Osteoblast (primary cell): Measurements from ENCODE around the gene GAGE12G. TPM values are rescaled to one million over a fixed set of nuclear protein-coding genes. Genes with fewer than 3 reads are reported as not detected.
"Not testable (repeated sequence)": the region's sequence is repeated elsewhere in the genome, so short reads cannot be mapped to it uniquely, and the experiment has no call there.

Experiments
- DNase-seq: peaks from one replicate; pipeline ENCODE4 v3.0.0; 2011; ENCODE audit warnings: low spot score, mixed read lengths; ENCODE audit not compliant: insufficient read length; ENCODE audit errors: missing footprints
- H2AFZ ChIP-seq: 2 replicates; pipeline ENCODE4 v1.6.0; 2011; ENCODE audit warnings: mild to moderate bottlenecking, low read length
- H3K27ac ChIP-seq: 2 replicates; pipeline ENCODE4 v1.5.1; 2011; ENCODE audit warnings: mild to moderate bottlenecking, low read depth, low read length, moderate library complexity
- H3K27me3 ChIP-seq: 2 replicates; pipeline ENCODE4 v1.6.0; 2012; ENCODE audit warnings: mild to moderate bottlenecking, control low read depth, inconsistent platforms, low read length, moderate library complexity; ENCODE audit not compliant: insufficient read depth
- H3K36me3 ChIP-seq: 2 replicates; pipeline ENCODE4 v1.5.1; 2011; ENCODE audit warnings: mild to moderate bottlenecking, low read length, control low read depth, moderate library complexity; ENCODE audit not compliant: insufficient read depth
- H3K4me1 ChIP-seq: 2 replicates; pipeline ENCODE4 v1.5.1; 2011; ENCODE audit warnings: mild to moderate bottlenecking, low read length, control low read depth, moderate library complexity; ENCODE audit not compliant: insufficient read depth
- H3K4me2 ChIP-seq: 2 replicates; pipeline ENCODE4 v1.6.0; 2011; ENCODE audit warnings: mild to moderate bottlenecking, low read length; ENCODE audit not compliant: insufficient read depth
- H3K4me3 ChIP-seq: fragments of 200-600 bp; sonication (generic); 3 replicates; pipeline ENCODE4 v1.5.1; 2012; ENCODE audit warnings: mild to moderate bottlenecking, low read length, inconsistent platforms; ENCODE audit not compliant: insufficient read depth
- H3K79me2 ChIP-seq: 2 replicates; pipeline ENCODE4 v1.6.0; 2012; ENCODE audit warnings: mild to moderate bottlenecking, low read length, control low read depth, inconsistent platforms; ENCODE audit not compliant: insufficient read depth
- H3K9me3 ChIP-seq: 2 replicates; pipeline ENCODE4 v1.5.1; 2011; ENCODE audit warnings: low read depth, low read length, control low read depth
- H4K20me1 ChIP-seq: 2 replicates; pipeline ENCODE4 v1.6.0; 2012; ENCODE audit warnings: mild to moderate bottlenecking, low read length, control low read depth; ENCODE audit not compliant: insufficient read depth
- total RNA-seq: library from RNA; depleted of rRNA; stranded (reverse); fragments of >200 nt; gene quantifications from 2 replicates; pipeline ENCODE4 v1.2.3, GENCODE V29; 2012

GAGE12G gene
- not detected in 2 replicates for total RNA-seq

- H3K4me2 ChIP-seq, H3K27me3 ChIP-seq, H4K20me1 ChIP-seq, H3K79me2 ChIP-seq, H2AFZ ChIP-seq, DNase-seq, H3K36me3 ChIP-seq, H3K4me3 ChIP-seq, H3K27ac ChIP-seq, H3K4me1 ChIP-seq, H3K9me3 ChIP-seq: not testable (repeated sequence)
Observed at GRCh38 chrX:49570100-49570499, at the start of gene GAGE12G. Gene GAGE12G (plus strand): TSS chrX:49570400. CDS start chrX:49571555, 1,155 bp downstream.

DNA sequence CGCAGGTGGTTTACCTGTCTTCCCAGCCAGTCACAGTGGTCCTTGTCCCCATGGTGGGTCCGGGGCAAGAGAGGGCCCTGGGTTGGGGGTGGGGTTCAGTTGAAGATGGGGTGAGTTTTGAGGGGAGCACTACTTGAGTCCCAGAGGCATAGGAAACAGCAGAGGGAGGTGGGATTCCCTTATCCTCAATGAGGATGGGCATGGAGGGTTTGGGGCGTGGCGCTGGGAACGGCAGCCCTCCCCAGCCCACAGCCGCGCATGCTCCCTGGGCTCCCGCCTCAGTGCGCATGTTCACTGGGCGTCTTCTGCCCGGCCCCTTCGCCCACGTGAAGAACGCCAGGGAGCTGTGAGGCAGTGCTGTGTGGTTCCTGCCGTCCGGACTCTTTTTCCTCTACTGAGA, 38.3 kb upstream of the GAGE12G start, which contains the start of gene GAGE12C:
Gene GAGE12C, plus strand, starts transcription at position 301 of the 400 bp plus-strand sequence. CDS start 1,155 bp downstream, outside the sequence.
- not testable (repeated sequence) for H3K4me1 ChIP-seq, H3K9me3 ChIP-seq, H3K27me3 ChIP-seq, DNase-seq, H3K27ac ChIP-seq, H3K79me2 ChIP-seq, H3K4me3 ChIP-seq, H4K20me1 ChIP-seq, H2AFZ ChIP-seq, H3K4me2 ChIP-seq, H3K36me3 ChIP-seq

DNA sequence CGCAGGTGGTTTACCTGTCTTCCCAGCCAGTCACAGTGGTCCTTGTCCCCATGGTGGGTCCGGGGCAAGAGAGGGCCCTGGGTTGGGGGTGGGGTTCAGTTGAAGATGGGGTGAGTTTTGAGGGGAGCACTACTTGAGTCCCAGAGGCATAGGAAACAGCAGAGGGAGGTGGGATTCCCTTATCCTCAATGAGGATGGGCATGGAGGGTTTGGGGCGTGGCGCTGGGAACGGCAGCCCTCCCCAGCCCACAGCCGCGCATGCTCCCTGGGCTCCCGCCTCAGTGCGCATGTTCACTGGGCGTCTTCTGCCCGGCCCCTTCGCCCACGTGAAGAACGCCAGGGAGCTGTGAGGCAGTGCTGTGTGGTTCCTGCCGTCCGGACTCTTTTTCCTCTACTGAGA, 28.8 kb upstream of the GAGE12G start, which contains the start of gene GAGE12D:
Gene GAGE12D, plus strand, starts transcription at position 301 of the 400 bp plus-strand sequence. CDS start 1,155 bp downstream, outside the sequence.
- not testable (repeated sequence) for H2AFZ ChIP-seq, H3K4me1 ChIP-seq, H3K79me2 ChIP-seq, H3K27me3 ChIP-seq, H3K9me3 ChIP-seq, H3K4me3 ChIP-seq, H3K4me2 ChIP-seq, H3K36me3 ChIP-seq, H3K27ac ChIP-seq, H4K20me1 ChIP-seq, DNase-seq

- not testable (repeated sequence) for DNase-seq, H3K36me3 ChIP-seq, H3K79me2 ChIP-seq, H4K20me1 ChIP-seq, H3K4me1 ChIP-seq, H3K27ac ChIP-seq, H3K9me3 ChIP-seq, H3K4me2 ChIP-seq, H3K27me3 ChIP-seq, H2AFZ ChIP-seq, H3K4me3 ChIP-seq
Observed at GRCh38 chrX:49550989-49551388, 19.2 kb upstream of the GAGE12G start, which contains the start of gene GAGE12E. Gene GAGE12E (plus strand): TSS chrX:49551289. CDS start chrX:49552444, 1,155 bp downstream.

GRCh38 chrX:49560542-49560941, 9.7 kb upstream of the GAGE12G start, which contains the start of gene GAGE12F:
Gene GAGE12F (plus strand): TSS chrX:49560842. CDS start chrX:49561997, 1,155 bp downstream.
- H3K36me3 ChIP-seq, H3K79me2 ChIP-seq, H3K27me3 ChIP-seq, H3K4me1 ChIP-seq, H3K27ac ChIP-seq, H3K4me3 ChIP-seq, H4K20me1 ChIP-seq, H2AFZ ChIP-seq, DNase-seq, H3K9me3 ChIP-seq, H3K4me2 ChIP-seq: not testable (repeated sequence)

GRCh38 chrX:49568728-49569127, 1.5 kb upstream of the GAGE12G start:
- H3K4me3 ChIP-seq, H3K36me3 ChIP-seq, H3K27ac ChIP-seq, H4K20me1 ChIP-seq, H3K27me3 ChIP-seq, DNase-seq, H3K4me2 ChIP-seq, H3K79me2 ChIP-seq, H2AFZ ChIP-seq, H3K4me1 ChIP-seq, H3K9me3 ChIP-seq: not testable (repeated sequence)

DNA sequence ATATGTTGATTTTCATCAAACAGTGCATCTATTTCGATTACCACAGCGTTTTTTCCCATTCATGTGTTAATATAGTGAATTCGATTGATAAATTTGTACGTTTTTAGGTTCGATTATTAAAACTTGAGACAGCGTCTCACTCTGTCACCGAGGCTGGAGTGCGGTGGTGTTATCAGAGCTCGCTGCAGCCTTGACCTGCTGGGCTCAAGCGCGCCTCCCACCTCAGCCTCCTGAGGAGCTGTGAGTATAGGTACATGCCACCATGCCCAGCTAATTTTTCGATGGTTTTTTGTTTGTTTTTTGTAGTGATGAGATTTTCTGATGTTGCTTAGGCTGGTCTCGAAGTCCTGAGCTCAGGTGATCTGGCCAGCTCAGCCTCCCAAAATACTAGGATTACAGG, 1.0 kb upstream of the GAGE12G start:
- not testable (repeated sequence) for H3K9me3 ChIP-seq, H3K27me3 ChIP-seq, H3K36me3 ChIP-seq, H3K27ac ChIP-seq, H3K4me1 ChIP-seq, H3K4me2 ChIP-seq, H3K4me3 ChIP-seq, H2AFZ ChIP-seq, DNase-seq, H4K20me1 ChIP-seq, H3K79me2 ChIP-seq

DNA sequence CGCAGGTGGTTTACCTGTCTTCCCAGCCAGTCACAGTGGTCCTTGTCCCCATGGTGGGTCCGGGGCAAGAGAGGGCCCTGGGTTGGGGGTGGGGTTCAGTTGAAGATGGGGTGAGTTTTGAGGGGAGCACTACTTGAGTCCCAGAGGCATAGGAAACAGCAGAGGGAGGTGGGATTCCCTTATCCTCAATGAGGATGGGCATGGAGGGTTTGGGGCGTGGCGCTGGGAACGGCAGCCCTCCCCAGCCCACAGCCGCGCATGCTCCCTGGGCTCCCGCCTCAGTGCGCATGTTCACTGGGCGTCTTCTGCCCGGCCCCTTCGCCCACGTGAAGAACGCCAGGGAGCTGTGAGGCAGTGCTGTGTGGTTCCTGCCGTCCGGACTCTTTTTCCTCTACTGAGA, 9.4 kb downstream of the GAGE12G start, which contains the start of gene GAGE12H:
Gene GAGE12H, plus strand, starts transcription at position 301 of the 400 bp plus-strand sequence. CDS start 1,155 bp downstream, outside the sequence.
- H3K4me1 ChIP-seq, H3K4me2 ChIP-seq, H4K20me1 ChIP-seq, H2AFZ ChIP-seq, H3K27ac ChIP-seq, H3K9me3 ChIP-seq, DNase-seq, H3K27me3 ChIP-seq, H3K79me2 ChIP-seq, H3K4me3 ChIP-seq, H3K36me3 ChIP-seq: not testable (repeated sequence)

- not testable (repeated sequence) for H2AFZ ChIP-seq, H3K4me3 ChIP-seq, H4K20me1 ChIP-seq, H3K27me3 ChIP-seq, DNase-seq, H3K27ac ChIP-seq, H3K4me2 ChIP-seq, H3K79me2 ChIP-seq, H3K9me3 ChIP-seq, H3K36me3 ChIP-seq, H3K4me1 ChIP-seq
Observed at GRCh38 chrX:49589196-49589595, 19.0 kb downstream of the GAGE12G start, which contains the start of gene GAGE2A. Gene GAGE2A (plus strand): TSS chrX:49589496. CDS start chrX:49590651, 1,155 bp downstream.
